HG03354 (cell line): ENCODE measurements around the gene BABAM1.
"Not testable (repeated sequence)": the region's sequence is repeated elsewhere in the genome, so short reads cannot be mapped to it uniquely, and the experiment has no call there.

Experiments
- ATAC-seq: cut with Tn5 transposase; IDR thresholded peaks from one replicate; pipeline ENCODE4 v1.9.1; 2021; ENCODE audit warnings: mild to moderate bottlenecking; ENCODE audit not compliant: unreplicated experiment, poor library complexity, severe bottlenecking

BABAM1 gene

DNA sequence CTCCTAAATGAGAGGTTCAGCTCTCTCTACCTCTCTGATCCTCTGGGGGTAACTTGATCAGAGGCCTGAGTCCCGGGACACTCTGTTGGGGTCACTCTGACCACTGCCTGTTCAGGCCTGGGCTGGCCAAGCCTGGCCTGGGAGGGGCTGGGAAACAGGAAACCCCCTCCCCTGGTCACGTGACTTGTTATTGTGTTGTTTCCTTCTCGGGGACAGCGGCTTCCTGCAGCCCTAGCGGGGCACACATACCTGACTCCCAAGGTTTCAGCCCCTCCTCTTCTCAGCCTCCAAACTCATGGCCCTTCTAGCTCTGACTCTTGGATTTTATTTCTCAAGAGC is 2.6 kb upstream of the BABAM1 start, which contains the start of gene USHBP1:
USHBP1 (minus strand) TSS at position 105 of the 339 bp plus-strand sequence. CDS start 446 bp downstream, outside the sequence.
- ATAC-seq, result no peak

DNA sequence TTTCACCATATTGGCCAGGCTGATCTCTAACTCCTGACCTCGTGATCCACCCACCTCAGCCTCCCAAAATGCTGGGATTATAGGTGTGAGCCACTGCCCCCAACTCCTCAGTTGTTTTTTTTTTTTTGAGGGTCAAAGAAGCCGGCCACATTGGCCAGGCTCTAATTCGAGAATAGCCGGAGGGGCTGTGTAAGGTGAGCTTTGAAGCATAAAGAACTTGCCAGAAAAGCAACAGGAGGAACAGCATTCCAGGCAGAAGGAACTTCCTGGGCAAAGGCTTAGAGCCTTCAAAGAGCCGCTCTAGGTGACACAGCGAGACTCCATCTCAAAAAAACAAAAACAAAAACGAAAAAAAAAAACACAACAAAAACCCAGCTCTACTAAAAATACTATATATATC is 1.2 kb upstream of the BABAM1 start:
- no peak for ATAC-seq

DNA sequence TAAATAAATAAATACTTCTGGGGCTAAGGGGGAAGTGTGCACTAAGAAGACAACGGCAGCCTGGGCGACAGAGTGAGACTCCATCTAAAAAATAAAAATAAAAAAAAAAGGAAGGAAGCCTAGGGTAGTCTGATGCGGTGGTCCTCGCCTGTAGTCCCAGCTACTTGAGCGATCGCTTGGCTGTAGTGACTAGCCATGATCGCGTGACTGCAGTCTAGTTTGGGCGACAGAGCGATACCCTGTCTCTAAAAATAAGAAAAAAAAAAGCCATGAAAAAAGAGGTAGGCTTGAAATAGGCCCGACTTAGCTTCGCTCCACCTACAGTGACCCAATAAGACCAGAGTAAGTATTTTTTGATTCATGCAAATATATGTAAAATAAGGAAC is 661 bp upstream of the BABAM1 start:
- ATAC-seq, result no peak

DNA sequence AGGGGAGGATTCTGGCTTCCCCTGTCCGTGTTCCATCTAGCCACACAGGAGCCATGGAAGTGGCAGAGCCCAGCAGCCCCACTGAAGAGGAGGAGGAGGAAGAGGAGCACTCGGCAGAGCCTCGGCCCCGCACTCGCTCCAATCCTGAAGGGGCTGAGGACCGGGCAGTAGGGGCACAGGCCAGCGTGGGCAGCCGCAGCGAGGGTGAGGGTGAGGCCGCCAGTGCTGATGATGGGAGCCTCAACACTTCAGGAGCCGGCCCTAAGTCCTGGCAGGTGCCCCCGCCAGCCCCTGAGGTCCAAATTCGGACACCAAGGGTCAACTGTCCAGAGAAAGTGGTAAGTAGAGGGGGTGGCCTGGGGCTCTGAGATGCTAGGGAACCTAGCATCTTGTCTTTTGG is 1.5 kb downstream of the BABAM1 start:
- ATAC-seq, result no peak

DNA sequence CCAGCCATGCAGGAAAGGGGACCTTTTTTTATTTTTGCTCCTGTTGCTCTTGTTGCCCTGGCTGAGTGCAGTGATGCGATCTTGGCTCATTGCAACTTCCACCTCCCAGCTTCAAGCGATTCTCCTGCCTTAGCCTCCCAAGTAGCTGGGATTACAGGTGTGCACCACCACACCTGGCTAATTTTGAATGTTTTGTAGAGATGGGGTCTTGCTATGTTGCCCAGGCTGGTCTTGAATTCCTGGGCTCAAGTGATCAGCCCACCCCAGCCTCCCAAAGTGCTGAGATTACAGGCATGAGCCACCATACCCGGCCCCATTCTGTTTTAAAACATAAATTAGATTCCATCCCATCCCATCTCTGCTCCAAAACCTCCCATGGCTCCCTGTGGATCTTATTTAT is 7.6 kb downstream of the BABAM1 start:
- ATAC-seq, result not testable (repeated sequence)

DNA sequence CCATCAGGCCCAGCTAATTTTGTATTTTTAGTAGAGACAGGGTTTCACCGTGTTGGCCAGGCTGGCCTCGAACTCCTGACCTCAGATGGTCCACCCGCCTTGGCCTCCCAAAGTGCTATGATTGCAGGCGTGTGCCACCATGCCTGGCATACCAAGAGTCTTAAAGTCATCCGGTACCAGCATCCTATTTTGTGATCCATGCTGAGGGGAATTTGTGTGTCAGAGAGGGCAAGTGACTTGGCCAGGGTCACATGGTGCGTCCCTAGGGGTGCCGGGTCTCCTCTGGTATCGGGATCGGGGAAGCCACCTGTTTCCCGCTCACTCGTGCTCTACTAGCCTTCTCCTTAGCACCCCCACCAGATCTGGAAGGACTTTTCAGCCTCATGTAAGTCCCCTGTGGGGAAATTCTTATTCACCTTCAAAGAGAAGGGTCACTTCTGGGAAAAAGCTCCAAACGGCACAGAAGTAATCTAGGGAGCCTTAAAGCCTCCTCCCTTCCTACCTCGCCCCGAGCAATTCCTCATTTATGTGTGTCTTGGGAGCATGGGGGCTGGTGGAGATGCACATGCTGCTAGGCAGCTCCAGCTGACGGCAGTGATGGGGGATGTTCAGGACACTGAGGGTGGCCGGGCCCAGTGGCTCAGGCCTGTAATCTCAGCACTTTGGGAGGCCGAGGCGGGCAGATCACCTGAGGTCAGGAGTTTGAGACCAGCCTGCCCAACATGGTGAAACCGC is 8.4 kb downstream of the BABAM1 start:
- ATAC-seq, result no peak

DNA sequence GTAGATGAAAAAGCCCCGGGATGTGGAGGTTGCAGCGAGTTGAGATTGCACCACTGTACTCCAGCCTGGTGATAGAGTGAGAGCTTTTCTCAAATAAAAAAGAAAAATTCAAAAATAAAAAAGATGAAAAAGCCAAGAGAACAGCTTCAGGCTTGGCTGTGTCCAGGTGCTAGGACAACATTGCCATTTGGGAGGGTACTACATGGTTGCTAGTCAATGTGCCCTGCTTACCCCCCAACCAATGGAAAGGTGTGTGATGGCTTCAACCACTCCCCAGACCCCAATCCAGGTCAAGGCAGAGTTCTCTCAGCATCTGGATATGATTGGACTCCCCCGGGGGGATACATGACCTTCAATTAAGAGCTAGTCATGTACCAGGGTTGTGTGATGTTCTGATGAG is 12.2 kb downstream of the BABAM1 start:
- ATAC-seq, result no peak

DNA sequence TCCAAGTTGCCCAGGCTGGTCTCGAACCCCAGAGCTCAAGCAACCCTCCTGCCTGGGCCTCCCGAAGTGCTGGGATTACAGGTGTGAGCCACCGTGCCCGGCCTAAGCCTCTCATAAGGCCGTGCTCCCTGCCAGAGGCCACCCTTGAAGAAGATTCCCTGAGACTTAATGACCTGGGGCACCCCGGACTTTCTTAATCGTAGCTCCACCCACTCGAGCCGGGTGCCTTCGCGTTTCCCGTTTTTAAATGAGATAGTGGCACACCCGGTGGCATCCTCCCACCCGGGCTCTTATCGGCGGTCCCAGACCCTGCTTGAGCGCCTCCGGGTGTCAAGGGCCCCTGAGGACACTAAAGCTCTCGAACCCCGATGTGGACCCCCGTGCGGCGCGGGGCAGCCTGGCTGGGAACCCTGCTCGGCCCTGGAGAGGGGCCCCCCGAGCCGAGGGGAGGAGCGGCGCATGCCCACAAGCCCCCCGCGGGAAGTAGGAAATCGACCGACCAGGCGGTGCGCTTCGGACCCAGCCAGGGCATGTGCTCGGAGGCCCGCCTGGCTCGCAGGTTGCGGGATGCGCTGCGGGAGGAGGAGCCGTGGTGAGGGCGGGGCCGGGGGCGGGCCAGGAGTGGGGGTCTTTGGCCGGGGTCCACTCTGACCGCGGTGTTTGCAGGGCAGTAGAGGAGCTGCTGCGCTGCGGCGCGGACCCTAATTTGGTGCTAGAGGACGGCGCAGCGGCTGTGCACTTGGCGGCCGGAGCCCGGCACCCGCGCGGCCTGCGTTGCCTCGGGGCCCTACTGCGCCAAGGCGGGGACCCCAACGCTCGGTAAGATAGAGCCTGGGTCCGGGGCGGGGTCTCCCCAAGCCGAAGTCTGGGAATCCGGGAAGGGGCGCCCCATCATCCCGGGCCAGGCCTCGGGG is 14.4 kb downstream of the BABAM1 start, which contains the start of gene ANKLE1:
ANKLE1 (plus strand) TSS at position 511 of the 914 bp plus-strand sequence; CDS start at position 531, 20 bp downstream.
- ATAC-seq, result peak; percentile 44

DNA sequence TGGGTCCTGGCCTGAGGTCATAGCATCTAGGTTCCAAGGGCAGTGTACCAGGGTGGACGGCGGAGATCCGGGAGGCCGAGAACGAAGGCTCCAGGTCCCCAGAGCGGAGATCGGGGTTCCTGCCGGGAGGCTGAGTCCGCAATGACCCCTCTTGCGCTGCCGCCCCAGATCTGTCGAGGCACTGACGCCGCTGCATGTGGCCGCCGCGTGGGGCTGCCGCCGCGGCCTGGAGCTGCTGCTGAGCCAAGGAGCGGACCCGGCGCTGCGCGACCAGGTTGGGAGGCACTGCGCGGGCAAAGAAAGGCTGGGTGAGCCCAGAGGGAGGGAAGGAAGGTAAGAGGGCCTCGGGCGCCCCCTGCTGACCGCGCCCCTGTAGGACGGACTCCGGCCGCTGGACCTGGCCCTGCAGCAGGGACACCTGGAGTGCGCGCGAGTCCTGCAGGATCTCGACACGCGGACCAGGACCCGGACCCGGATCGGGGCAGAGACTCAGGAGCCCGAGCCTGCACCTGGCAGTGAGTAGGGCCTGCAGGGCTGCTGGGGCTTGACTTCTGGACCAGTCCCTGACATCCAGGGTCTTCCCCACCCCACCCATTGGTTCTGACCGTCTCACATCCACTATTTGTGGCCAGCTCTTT is 15.4 kb downstream of the BABAM1 start:
- peak; percentile 73 for ATAC-seq

DNA sequence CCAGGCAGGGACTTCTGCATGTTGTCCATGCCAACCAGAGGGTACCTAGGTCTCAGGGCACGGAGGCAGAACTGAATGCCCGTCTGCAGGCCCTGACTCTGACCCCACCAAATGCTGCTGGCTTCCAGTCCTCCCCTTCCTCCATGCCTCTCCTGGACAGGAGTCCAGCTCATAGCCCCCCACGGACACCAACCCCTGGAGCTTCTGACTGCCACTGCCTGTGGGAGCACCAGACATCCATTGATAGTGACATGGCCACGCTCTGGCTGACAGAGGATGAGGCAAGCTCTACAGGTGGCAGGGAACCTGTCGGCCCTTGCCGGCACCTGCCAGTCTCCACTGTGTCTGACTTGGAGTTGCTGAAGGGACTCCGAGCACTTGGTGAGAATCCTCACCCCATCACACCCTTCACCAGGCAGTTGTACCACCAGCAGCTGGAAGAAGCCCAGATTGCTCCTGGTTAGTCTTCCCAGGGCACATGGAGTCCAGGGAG is 16.3 kb downstream of the BABAM1 start:
- ATAC-seq, result no peak

DNA sequence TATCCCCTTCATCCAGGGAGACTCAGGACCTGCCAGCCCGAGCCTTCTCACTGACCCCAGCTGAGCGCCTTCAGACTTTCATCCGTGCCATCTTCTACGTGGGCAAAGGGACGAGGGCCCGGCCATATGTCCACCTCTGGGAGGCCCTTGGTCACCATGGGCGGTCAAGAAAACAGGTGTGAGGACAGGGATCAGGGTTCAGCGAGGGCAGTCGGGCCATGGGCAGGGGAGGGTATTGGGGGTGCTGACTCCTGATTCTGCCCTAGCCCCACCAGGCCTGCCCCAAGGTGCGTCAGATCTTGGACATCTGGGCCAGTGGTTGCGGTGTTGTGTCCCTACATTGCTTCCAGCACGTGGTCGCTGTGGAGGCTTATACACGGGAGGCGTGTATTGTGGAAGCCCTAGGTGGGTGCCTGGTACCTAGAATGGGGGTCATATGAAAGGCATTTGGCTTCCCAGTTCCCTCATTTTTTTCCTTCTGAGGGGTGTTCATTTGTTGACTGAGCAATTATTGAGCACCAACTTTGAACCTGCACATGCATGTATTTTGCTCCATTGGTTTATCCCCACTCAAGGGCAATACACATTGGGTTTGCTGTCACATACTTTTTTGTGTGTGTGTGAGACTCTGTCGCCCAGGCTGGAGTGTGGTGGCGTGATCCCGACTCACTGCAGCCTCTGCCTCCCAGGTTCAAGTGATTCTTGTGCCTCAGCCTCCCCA is 18.3 kb downstream of the BABAM1 start:
- ATAC-seq, result no peak

DNA sequence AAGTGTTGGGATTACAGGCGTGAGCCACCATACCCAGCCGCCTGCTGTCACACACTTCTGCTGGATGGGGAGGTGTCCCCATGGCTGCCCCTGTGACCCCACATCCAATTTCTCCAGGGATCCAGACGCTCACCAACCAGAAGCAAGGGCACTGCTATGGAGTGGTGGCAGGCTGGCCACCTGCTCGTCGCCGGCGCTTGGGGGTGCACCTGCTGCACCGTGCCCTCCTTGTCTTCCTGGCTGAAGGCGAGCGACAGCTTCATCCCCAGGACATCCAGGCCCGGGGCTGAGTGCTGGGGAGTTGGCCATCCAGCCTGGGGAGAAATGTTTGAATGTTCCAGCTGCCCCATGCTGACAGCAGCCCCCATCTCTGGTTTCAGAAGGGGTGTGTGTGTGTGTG is 19.0 kb downstream of the BABAM1 start:
- ATAC-seq, result no peak

DNA sequence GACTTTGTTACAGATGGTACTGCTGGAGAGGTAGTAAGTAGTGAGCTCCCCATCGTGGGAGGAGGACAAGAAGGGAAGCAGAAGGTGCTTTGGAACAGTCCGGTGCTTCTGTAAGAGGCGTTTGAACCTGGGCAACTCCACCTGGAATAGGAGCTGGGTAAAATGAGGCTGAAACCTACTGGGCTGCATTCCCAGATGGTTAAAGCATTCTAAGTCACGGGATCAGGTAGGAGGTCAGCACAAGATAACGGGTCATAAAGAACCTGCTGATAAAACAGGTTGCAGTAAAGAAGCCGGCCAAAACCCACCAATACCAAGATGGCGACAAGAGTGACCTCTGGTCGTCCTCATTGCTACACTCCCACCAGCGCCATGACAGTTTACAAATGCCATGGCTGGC is 19.5 kb downstream of the BABAM1 start:
- no peak for ATAC-seq

DNA sequence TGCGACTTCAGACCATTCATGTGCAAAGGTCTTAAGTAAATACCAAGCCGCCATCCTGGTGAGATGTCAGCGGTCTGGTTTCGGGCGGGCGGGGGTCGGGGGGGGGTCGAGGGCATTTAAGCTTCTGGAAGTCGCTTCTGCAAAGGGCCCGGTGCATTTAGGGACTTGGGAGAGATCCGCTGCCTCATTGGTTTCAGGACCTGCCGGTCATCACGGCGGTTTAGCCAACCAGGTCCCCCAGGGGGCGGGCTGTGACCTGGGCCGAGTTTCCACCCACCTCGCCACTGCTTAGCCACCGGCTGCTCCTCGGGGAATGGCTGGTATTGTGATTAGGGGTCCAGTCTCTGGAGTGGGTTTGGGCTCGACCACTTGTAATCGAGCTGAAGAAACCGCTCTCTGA is 22.2 kb downstream of the BABAM1 start:
- ATAC-seq, result no peak

DNA sequence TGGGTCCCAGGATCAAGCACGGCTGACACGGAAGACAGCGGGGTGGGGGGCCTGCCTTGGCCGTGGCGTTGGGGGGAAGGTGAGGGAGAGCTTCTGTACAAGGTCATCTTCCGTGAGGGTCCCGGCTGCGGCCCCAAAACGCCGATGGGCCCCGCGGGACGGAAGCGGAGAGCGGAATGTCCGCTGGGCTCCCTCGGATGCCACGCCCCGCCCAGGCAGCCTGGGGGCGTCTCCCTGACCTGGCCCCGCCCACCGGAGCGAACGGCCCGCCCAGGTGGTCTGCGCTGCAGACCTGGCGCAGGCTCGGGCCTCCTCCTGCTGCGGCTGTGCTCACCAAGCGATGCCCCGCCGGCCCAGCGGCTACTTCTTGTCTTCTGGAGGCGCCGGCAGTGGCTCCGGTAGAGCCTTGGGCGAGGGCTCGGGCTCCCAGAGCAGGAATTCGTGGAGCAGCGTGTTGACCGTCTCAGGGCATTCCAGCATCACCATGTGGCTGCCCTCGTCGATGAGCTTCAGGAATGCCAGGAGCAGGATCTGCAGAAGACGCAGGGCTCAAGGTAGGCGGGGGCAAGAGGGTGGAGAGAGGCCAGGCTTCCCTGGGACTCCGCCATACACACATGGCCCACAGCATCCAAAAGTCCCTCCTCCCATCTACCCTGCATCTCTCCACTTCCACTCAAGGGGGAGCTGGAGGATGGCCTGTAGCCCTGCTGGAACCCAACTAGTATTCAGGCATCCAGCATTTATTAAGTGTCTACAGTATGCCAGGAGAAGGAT is 25.2 kb downstream of the BABAM1 start:
- peak; percentile 85 for ATAC-seq

DNA sequence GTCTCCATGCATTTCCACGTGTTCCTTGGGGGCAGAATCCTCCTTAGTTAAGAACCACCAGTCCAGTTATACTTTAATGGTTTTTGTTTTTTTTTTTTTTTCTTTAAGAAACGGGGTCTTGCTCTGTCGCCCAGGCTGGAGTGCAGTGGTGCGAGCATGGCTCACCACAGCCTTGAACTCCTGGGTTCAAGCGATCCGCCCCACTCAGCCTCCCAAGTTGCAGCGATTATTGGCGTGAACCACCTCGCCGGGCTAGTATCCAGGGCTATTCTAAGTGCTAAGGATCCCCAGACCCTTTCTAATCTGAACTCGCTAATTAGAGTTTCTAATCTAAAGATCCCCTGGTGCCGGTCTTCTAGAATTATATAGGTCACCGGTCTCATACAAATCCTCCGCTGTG is 26.4 kb downstream of the BABAM1 start:
- ATAC-seq, result no peak

DNA sequence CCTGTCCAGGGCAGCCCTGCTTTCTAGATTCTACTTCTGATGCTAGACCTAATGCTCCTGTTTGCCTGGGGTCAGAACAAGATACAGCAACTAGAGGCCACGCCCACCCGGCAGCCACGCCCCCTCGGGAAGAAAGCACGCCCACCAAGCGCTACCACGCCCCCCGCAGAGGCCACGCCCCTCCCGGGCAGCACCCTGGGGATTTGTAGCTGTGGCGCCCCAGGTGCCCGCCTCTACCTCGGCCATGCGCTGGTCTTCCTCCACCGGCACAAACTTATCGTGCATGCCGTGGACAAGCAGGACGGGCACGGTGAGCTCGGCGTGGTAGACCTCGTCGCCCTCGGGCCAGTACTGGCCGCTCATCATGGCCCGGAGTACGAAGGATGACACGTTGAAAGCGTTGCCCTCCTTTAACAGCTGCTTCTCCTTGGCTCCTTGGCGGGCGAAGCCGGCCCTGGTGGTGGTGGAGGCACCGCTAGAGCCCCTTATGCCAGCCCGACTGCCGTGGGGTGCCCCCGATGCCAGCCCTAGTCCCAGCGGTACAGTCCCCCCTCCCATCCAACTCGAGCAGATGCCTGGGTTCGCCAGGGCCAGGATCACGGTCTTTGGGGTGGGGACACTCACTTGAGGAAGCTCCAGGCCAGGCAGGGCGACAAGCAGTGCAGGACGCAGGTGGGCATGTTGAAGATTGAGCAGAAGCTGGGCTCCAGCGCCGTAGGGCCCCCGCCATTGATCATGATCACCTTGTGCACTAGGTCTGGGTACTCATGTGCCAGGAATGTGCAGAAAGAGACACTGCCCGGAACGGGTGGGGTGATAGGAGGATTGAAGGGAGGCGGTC is 27.0 kb downstream of the BABAM1 start:
- ATAC-seq, result no peak

DNA sequence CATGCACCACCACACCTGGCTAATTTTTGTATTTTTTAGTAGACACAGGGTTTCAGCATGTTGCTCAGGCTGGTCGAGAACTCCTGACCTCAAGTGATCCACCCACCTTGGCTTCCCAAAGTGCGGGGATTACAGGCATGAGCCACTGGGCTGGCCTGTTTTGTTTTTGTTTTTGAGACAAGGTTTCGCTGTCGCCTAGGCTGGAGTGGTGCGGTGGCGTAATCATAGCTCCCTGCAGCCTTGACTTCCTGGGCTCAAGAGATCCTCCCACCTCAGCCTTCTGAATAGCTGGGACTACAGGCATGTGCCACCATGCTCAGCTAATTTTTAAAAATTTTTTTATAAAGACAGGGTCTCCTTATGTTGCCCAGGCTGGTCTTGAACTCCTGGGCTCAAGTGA is 28.3 kb downstream of the BABAM1 start:
- ATAC-seq, result not testable (repeated sequence)
